K562 (cell line): ENCODE results near the gene FZD4. TPM values are rescaled to one million over a fixed set of nuclear protein-coding genes. Genes with fewer than 3 reads are reported as not detected.
"Not testable (repeated sequence)": the region's sequence is repeated elsewhere in the genome, so short reads cannot be mapped to it uniquely, and the experiment has no call there.

Source experiments
- ATAC-seq: fragments of 200-7000 bp; cut with Tn5 transposase; 3 replicates; pipeline ENCODE4 v1.9.1; 2020; ENCODE audit warnings: moderate library complexity
- BruUV-seq: library from RNA; stranded (reverse); fragments of 400-500 nt; replicated peaks from 2 replicates; lab custom pipeline; 2021; lab: Mats Ljungman, UMichigan
- CTCF ChIA-PET: fragments of 300-600 bp; formaldehyde crosslinking; extraction: SDS; loops from one replicate; lab custom pipeline; 2021; ENCODE audit warnings: low intra/inter-chr PET ratio; lab: Yijun Ruan, JAX
- POLR2A ChIA-PET: fragments of 300-600, 350-650 bp; sonication (Branson Sonifier 250); formaldehyde crosslinking; extraction: SDS; loops from one replicate; lab custom pipeline; 2021; ENCODE audit warnings: antibody characterized with exemption, inconsistent platforms; lab: Yijun Ruan, JAX
- DNase-seq, 4 experiments: peaks; one replicate each; pipeline versions ENCODE4 v3.0.0 to v3.0.0-alpha.2; 2011 to 2018; ENCODE audit warnings: low spot score in 3 of 4, mixed read lengths in 3 of 4; ENCODE audit errors: extremely low read depth in 1 of 4
- FAIRE-seq: peaks from 2 replicates; lab custom pipeline; 2011; peaks lifted over from hg19 to GRCh38; lab: Jason Lieb, UNC
- H2AFZ ChIP-seq: 2 replicates; pipeline ENCODE4 v1.6.0; 2011; ENCODE audit warnings: low read depth, low read length, control low read depth, inconsistent platforms
- H3K27ac ChIP-seq: fragments of 200-600 bp; 3 replicates; pipeline ENCODE4 v1.8.0; 2011; ENCODE audit warnings: low read depth, mild to moderate bottlenecking, control low read depth, inconsistent platforms, low read length, moderate library complexity, mixed read lengths; ENCODE audit errors: extremely low read depth
- H3K27me3 ChIP-seq, 2 experiments: fragments of 300-600 bp in 1 of 2; 2 replicates in 1 of 2; 3 replicates in 1 of 2; pipeline versions ENCODE4 v1.6.0 to v1.8.0; 2011; ENCODE audit warnings: inconsistent platforms in 2 of 2, low read length in 2 of 2, mild to moderate bottlenecking in 1 of 2, mixed read lengths in 1 of 2, moderate library complexity in 1 of 2; ENCODE audit not compliant: control insufficient read depth in 2 of 2, insufficient read depth in 2 of 2
- H3K36me3 ChIP-seq: fragments of 300-600 bp; 3 replicates; pipeline ENCODE4 v1.8.0; 2011; ENCODE audit warnings: mild to moderate bottlenecking, low read length, inconsistent platforms; ENCODE audit not compliant: control insufficient read depth, insufficient read depth
- H3K4me1 ChIP-seq, 2 experiments: fragments of 200-600 bp in 1 of 2; replicated peaks in 1 of 2; 2 replicates in 1 of 2; 3 replicates in 1 of 2; pipeline versions ENCODE4 v1.5.1 to v1.8.0; 2011; ENCODE audit warnings: inconsistent platforms in 2 of 2, low read length in 2 of 2, mild to moderate bottlenecking in 1 of 2, mixed read lengths in 1 of 2, moderate library complexity in 1 of 2; ENCODE audit not compliant: control insufficient read depth in 2 of 2, insufficient read depth in 2 of 2
- H3K4me2 ChIP-seq: 2 replicates; pipeline ENCODE4 v1.6.1; 2011; ENCODE audit warnings: low read length, control low read depth, inconsistent platforms, mixed read lengths; ENCODE audit not compliant: insufficient read depth
- H3K4me3 ChIP-seq: fragments of 200-600 bp; sonication (generic), shearing (Covaris generic); 2 replicates; pipeline ENCODE4 v1.5.1; 2016; ENCODE audit warnings: control low read depth, inconsistent platforms
- H3K79me2 ChIP-seq: fragments of 200-600 bp; 3 replicates; pipeline ENCODE4 v1.8.0; 2011; ENCODE audit warnings: low read length, inconsistent platforms; ENCODE audit not compliant: control insufficient read depth, insufficient read depth
- H3K9ac ChIP-seq, 2 experiments: 2 replicates each; pipeline versions ENCODE4 v1.6.0 to v1.6.1; 2011; ENCODE audit warnings: low read depth in 2 of 2, low read length in 2 of 2, control low read depth in 1 of 2, inconsistent platforms in 1 of 2, mild to moderate bottlenecking in 1 of 2, mixed read lengths in 1 of 2; ENCODE audit not compliant: insufficient read depth in 1 of 2
- H3K9me1 ChIP-seq: one replicate; pipeline ENCODE4 v1.6.0; 2011; ENCODE audit warnings: inconsistent platforms, mild to moderate bottlenecking, low read length, moderate library complexity; ENCODE audit not compliant: control insufficient read depth, insufficient read depth
- H3K9me3 ChIP-seq: replicated peaks from 2 replicates; pipeline ENCODE4 v1.5.1; 2011; ENCODE audit warnings: low read depth, low read length, inconsistent platforms; ENCODE audit not compliant: control insufficient read depth, insufficient read depth
- H4K20me1 ChIP-seq: replicated peaks from 2 replicates; pipeline ENCODE4 v1.6.1; 2011; ENCODE audit warnings: low read length, inconsistent platforms, mixed read lengths; ENCODE audit not compliant: control insufficient read depth, insufficient read depth
- IRF9 ChIP-seq: fragments of 450-650 bp; IDR thresholded peaks from 2 replicates; pipeline ENCODE4 v1.6.1; 2016; ENCODE audit warnings: missing biosample characterization, missing genetic modification characterization
- NFIC ChIP-seq: fragments of 450-650 bp; IDR thresholded peaks from 2 replicates; pipeline ENCODE4 v1.6.1; 2017; ENCODE audit warnings: mild to moderate bottlenecking, inconsistent platforms
- SMARCA4 ChIP-seq: fragments of 450-650 bp; IDR thresholded peaks from 2 replicates; pipeline ENCODE4 v1.6.1; 2016
- ZNF384 ChIP-seq: IDR thresholded peaks from 2 replicates; pipeline ENCODE4 v1.6.1; 2012; ENCODE audit warnings: low read depth, low read length, improper control_type of control experiment
- WGBS: fragments of 100-300 bp; shearing (Covaris generic); methylation state at CpG from one replicate; pipeline ENCODE4 v1.1.6; 2016; ENCODE audit warnings: low coverage, mixed read lengths; ENCODE audit not compliant: insufficient coverage; ENCODE audit errors: missing lambda C conversion rate; 5-methylcytosine and 5-hydroxymethylcytosine counted together
- in situ Hi-C: fragments of 300-500 bp; cut with MboI; formaldehyde crosslinking; loops from 4 replicates; pipeline ENCODE4 v1.15.0; 2018; ENCODE audit warnings: inconsistent platforms, mixed read lengths
- intact Hi-C: fragments of 100-400 bp; cut with micrococcal nuclease; formaldehyde crosslinking; loops from 2 replicates; pipeline ENCODE4 v1.14.2; 2022
- polyA plus RNA-seq, 8 experiments: library from polyadenylated mRNA; depleted of rRNA in 4 of 8; stranded (reverse) in 5 of 8; unstranded in 3 of 8; fragments of >200 nt; fragmentation: Nextera tagmentation in 2 of 8; fragmentation: Illumina TruSeq in 1 of 8; extraction: Ambion mirVana in 2 of 8; extraction: Trizol in 1 of 8; gene quantifications; 2 replicates each; pipeline versions ENCODE4 v1.2.1 to v1.2.3, GENCODE V29; 2011 to 2014; ENCODE audit warnings: inconsistent platforms in 1 of 8, missing spikeins in 1 of 8
- total RNA-seq, 7 experiments: library from RNA; depleted of rRNA in 6 of 7; stranded (reverse); fragments of >200 nt in 6 of 7; fragmentation: Illumina TruSeq in 2 of 7; extraction: Trizol in 2 of 7; gene quantifications; 2 replicates each; pipeline versions ENCODE4 v1.2.1 to v1.2.3, GENCODE V29; 2011 to 2021; ENCODE audit warnings: low replicate concordance in 1 of 7

Gene FZD4
- total and polyA plus RNA-seq, 9 of the 15 experiments (the other 6 are each of a cell fraction or from before 2014, with no cell fraction given) = 1.2 to 7.9 (median 5.8) TPM

- TF ChIP-seq IRF9 (tag) (0 out of 2 replicates have a peak, but pooled peaks have one; percentile 17), SMARCA4 (no peak)
Measured at GRCh38 chr11:86955361-86956120, at the start of gene FZD4 (continued).

GRCh38 chr11:87004281-87004680 is 49.1 kb upstream of the FZD4 start:
- H3K36me3 ChIP-seq, H3K9me1 ChIP-seq, CTCF ChIA-PET, H3K4me2 ChIP-seq, H3K79me2 ChIP-seq, H4K20me1 ChIP-seq, H3K27me3 ChIP-seq, intact Hi-C loops, H3K27ac ChIP-seq, H3K9me3 ChIP-seq, H3K9ac ChIP-seq, in situ Hi-C loops, ATAC-seq, DNase-seq, H3K4me3 ChIP-seq, FAIRE-seq, BruUV-seq: not testable (repeated sequence)
- WGBS = 83% methylated on average over 4 of the region's 4 CpGs
- POLR2A ChIA-PET = interaction anchor here (1.2 to 1.3 kb wide), 2 partner anchors 9 to 13 kb away, joined by 3 to 6 read pairs; no protein-coding TSS in a partner anchor
- TF ChIP-seq NFIC (peak; percentile 62), ZNF384 (peak; percentile 37; the same call in 1 of the 2 replicates)
- H3K4me1 ChIP-seq = peaks cover 7 to 29% of the 10 kb centered on the region in 2 experiments; a peak in 4 of 5 replicates
- H2AFZ ChIP-seq = peak overlapping the region; percentile 92; the same call in 1 of the 2 replicates
